Measurements from ENCODE around the gene IGDCC3. TPM values are rescaled to one million over a fixed set of nuclear protein-coding genes. Genes with fewer than 3 reads are reported as not detected.
A peak's percentile ranks its signal among the peaks of the same experiment; 100 is the strongest.

IGDCC3 gene
- polyA plus RNA-seq, 1 donor from 2014 or later = 14.4 TPM

- Histone ChIP-seq H3K4me2 (ENCODE audit: low read length) (no peak overlapping the region), H3K4me3 (ENCODE audit: low read length) (peak overlapping the region; percentile 98), H3K79me2 (replicated peaks; ENCODE audit: insufficient read depth, low read length) (peaks cover 18% of the 10 kb centered on the region), H3K9ac (ENCODE audit: low read length) (no peak overlapping the region), H3K9me3 (ENCODE audit: low read length) (no peaks in the 10 kb centered on the region), H3K27ac (ENCODE audit: low read length) (no peak overlapping the region), H2AFZ (ENCODE audit: low read depth, low read length) (no peak overlapping the region), H3K9me2 (ENCODE audit: insufficient read depth, low read length) (no peaks in the 10 kb centered on the region), H3K36me3 (ENCODE audit: insufficient read depth, low read length) (no peaks in the 10 kb centered on the region), H3K27me3 (ENCODE audit: insufficient read depth, low read depth, low read length) (no peaks in the 10 kb centered on the region), H3F3A (ENCODE audit: insufficient read depth, low read length, poor library complexity, severe bottlenecking) (no peaks in the 10 kb centered on the region), H4K20me1 (ENCODE audit: insufficient read depth) (no peaks in the 10 kb centered on the region)
- TF ChIP-seq EP300 (conservative IDR thresholded peaks at IDR 0.05; ENCODE audit: poor library complexity, severe bottlenecking) = no peak
- TF ChIP-seq EZH2 (IDR thresholded peaks at IDR 0.05; ENCODE audit: borderline replicate concordance, insufficient read depth, low read length, poor library complexity, severe bottlenecking) = no peak
- TF ChIP-seq CTCF (IDR thresholded peaks at IDR 0.05; ENCODE audit: poor library complexity, severe bottlenecking) = no peak
- no peak for TF ChIP-seq REST (IDR thresholded peaks at IDR 0.05; ENCODE audit: borderline replicate concordance)
- TF ChIP-seq MXI1 (conservative IDR thresholded peaks at IDR 0.05; ENCODE audit: poor library complexity, severe bottlenecking) = no peak
- TF ChIP-seq POLR2AphosphoS5 (IDR thresholded peaks at IDR 0.05) = no peak
- TF ChIP-seq TAF1 (IDR thresholded peaks at IDR 0.05; ENCODE audit: low read depth) = no peak
- TF ChIP-seq RAD21 (conservative IDR thresholded peaks at IDR 0.05) = no peak
- no peak for TF ChIP-seq SMC3 (conservative IDR thresholded peaks at IDR 0.05; ENCODE audit: poor library complexity)
Observed at GRCh38 chr15:65374334-65374733, 3.5 kb downstream of the IGDCC3 start.

DNA sequence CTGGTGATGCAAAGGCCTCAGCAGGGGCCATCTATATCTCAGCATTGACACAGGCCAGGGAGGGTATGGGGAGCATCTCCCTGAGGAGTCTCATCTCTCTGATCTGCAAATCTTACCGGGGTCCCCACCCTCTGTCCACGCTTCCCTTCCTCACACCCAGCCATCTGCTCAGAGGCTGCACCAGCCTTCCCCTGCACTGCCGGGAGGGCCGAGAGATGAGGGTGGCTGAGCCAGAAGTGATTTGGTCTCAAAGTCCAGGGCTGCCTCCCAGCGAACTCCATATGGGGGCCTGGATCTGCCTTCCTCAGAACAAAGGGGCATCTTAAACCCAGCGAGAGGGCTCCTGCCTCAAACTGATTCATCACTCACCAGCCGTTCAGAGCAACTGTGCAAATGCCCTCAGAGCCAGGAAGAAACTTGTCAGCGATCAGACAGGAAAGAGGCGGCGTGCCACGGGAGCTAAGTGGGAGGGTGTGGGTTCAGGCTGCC, 4.6 kb downstream of the IGDCC3 start:
- no peak for TF ChIP-seq MXI1 (conservative IDR thresholded peaks at IDR 0.05; ENCODE audit: poor library complexity, severe bottlenecking)
- TF ChIP-seq RAD21 (conservative IDR thresholded peaks at IDR 0.05) = no peak
- no peak for TF ChIP-seq REST (IDR thresholded peaks at IDR 0.05; ENCODE audit: borderline replicate concordance)
- TF ChIP-seq POLR2AphosphoS5 (IDR thresholded peaks at IDR 0.05) = no peak
- no peak for TF ChIP-seq TAF1 (IDR thresholded peaks at IDR 0.05; ENCODE audit: low read depth)
- no peak for TF ChIP-seq CTCF (IDR thresholded peaks at IDR 0.05; ENCODE audit: poor library complexity, severe bottlenecking)
- TF ChIP-seq EZH2 (IDR thresholded peaks at IDR 0.05; ENCODE audit: borderline replicate concordance, insufficient read depth, low read length, poor library complexity, severe bottlenecking) = no peak
- TF ChIP-seq EP300 (conservative IDR thresholded peaks at IDR 0.05; ENCODE audit: poor library complexity, severe bottlenecking) = no peak
- no peak for TF ChIP-seq SMC3 (conservative IDR thresholded peaks at IDR 0.05; ENCODE audit: poor library complexity)
- no peak overlapping the region for H3K27ac ChIP-seq (ENCODE audit: low read length)
- no peaks in the 10 kb centered on the region for H4K20me1 ChIP-seq (ENCODE audit: insufficient read depth)
- H3K9me3 ChIP-seq (ENCODE audit: low read length) = no peaks in the 10 kb centered on the region
- H3K36me3 ChIP-seq (ENCODE audit: insufficient read depth, low read length) = no peaks in the 10 kb centered on the region
- no peak overlapping the region for H2AFZ ChIP-seq (ENCODE audit: low read depth, low read length)
- H3K79me2 ChIP-seq (replicated peaks; ENCODE audit: insufficient read depth, low read length) = peaks cover 18% of the 10 kb centered on the region
- no peak overlapping the region for H3K4me3 ChIP-seq (ENCODE audit: low read length)
- H3K4me2 ChIP-seq (ENCODE audit: low read length) = no peak overlapping the region
- no peaks in the 10 kb centered on the region for H3F3A ChIP-seq (ENCODE audit: insufficient read depth, low read length, poor library complexity, severe bottlenecking)
- no peaks in the 10 kb centered on the region for H3K9me2 ChIP-seq (ENCODE audit: insufficient read depth, low read length)
- H3K27me3 ChIP-seq (ENCODE audit: insufficient read depth, low read depth, low read length) = no peaks in the 10 kb centered on the region
- no peak overlapping the region for H3K9ac ChIP-seq (ENCODE audit: low read length)
